DMS153 (cell line): Measurements from ENCODE around the gene EEPD1.
A peak's percentile ranks its signal among the peaks of the same experiment; 100 is the strongest.

Experiments
- DNase-seq: peaks from one replicate; lab custom pipeline; 2025; lab: John Stamatoyannopoulos, UW

Gene EEPD1

GRCh38 chr7:36300696-36301350 lies 147.8 kb downstream of the EEPD1 start:
- DNase-seq, result no peak

DNA sequence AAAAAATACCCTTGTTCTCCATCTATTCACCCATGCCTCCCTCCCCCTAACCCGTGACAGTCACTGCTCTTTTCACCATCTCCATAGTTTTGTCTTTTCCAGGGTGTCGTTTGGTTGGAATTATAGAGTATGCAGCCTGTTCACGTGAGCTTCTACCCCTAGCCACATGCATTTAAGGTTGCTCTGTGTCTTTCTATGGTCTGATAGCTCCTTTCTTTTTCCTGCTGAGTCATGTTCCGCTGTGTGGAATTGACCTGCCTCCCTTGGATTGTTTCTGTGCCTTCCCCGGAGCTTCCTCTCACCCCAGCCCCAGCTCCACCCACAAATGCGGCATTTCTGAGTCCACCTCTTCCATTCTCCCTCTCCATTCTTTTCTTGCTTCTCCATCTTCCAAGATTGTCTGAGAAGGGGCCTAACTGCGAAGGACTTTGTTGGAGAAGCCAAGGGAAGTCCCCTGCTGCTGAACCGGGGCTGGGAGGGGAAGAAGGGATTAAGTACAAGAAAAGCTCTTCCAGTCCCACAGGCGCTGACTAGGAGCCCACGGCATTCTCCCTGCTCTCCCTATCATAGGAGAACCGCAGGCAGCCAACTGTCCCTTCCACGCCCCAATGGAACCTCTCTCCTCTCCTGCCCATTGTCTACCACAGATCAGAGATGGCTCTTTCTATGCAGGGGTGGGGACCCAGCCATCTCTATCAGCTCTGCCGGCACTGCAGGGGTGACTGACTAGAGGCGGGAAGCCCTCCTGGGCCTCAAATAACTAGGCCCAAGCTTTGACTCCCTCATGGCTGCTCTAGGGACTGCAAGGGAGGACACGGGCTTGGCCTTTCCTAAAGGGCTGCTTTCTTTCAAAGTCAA lies 149.1 kb downstream of the EEPD1 start:
- DNase-seq, result no peak

DNA sequence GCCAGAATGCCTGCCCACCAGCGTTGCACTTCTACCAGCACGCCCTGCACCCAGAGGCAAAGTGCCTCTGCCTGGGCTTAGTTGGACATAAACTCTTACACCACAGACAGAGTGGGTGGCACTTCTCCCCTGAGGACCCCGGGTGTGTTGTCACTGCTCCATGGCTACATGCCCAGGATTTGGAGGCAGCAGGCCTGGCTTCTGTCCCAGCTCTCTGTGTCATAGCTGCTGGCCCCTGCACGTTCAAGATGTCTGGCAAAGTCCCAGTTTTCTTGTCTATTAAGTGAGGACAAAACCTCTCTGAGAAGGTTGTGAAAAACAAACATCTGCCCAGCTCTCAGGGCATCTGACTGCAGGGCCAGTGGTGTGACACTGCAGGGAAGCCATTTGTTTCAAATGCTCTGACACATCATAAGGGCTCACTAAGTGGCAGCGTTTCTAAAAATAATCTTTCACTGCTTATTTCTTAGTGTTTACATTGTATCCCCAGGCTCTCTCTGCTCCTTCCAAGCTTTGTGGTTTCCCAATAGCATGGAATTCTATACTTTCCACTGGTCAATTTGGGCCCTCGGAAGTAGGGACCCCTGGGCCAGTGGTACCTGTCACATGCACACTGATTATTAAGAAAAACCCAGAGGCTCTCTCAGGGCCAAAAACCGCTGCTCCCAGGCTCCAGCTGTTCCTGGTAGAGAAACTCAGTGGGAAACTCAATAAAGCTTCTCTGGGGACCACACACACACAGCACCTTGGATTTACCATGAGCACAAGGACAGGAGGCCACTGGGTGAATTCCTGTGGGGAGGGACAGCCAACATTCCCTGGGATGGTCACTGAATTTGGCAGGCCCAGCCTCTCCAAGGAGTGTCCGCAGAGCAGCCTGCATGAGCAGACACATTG lies 150.4 kb downstream of the EEPD1 start:
- peak; percentile 93 for DNase-seq

DNA sequence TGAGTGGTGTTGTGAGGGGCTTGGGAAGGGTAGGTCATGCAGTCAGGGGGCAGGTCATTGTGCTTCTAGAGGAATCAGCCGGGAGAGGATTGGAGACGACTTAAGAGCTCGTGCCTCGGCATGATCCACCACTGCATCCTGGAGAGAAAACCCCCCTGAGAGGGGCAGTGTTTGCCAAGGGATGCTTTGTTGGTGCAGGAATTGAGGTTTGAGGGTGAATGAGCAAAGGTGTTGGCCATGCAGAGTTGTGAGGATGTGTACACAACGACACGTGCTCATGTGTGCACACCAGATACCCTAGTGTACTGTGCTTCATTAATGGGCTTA lies 151.0 kb downstream of the EEPD1 start:
- DNase-seq, result no peak

DNA sequence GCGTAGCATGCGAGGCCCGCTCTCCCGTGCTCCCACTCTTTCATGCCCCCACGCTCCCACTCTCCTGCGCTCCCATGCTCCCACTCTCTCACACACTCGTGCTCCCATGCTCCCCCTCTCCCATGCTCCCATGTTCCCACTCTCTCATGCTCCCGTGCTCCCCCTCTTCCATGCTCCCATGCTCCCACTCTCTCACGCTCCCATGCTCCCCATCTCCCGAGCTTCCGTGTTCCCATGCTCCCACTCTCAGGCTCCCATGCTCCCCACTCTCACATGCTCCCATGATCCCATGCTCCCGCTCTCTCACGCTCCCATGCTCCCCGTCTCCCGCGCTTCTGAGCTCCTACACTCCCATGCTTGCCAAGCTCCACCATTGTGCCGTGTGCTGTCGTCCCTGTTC lies 152.2 kb downstream of the EEPD1 start:
- no peak for DNase-seq

- no peak for DNase-seq
These were observed 152.6 kb downstream of the EEPD1 start for GRCh38 chr7:36305648-36306047.

DNA sequence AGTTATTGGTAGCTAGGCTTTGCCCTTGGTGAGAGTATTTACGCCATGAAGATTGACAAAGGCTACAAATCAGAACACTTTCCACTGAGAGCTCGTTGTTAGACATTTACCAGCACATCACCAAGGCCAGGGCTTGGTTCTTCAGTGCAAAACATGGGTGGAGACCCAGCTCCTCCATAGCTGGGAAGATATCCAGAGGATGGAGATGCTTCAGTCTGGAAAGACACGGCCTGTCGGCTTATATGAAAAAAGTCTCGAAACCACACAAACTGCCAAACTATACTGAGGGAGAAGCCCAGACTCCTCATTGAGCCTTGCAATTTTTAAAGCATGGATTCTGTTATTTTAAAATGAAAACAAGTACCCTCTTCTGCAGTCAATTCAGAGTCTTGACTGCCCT lies 153.2 kb downstream of the EEPD1 start:
- DNase-seq, result no peak

- DNase-seq, result no peak
These were observed 153.7 kb downstream of the EEPD1 start for GRCh38 chr7:36306722-36307121.

DNA sequence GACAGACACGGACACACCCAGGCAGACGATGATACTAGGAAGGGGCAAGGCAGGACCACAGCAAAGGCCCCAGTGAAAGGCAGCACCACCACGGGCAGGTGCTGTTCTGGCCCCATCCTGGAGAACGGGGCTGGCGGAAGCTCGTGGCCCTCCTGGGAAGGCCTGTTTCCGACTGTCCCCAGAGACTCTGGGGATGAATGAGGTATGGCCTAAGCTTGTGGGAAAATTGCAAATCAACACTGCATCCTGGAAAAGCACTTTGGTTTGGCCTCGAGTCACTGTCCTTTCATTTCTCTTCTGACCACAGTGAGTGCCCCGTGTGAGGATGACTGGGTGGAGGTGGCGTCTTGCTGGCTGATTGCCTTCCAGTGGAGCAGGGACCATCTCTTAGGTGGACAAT lies 155.0 kb downstream of the EEPD1 start:
- DNase-seq, result no peak

DNA sequence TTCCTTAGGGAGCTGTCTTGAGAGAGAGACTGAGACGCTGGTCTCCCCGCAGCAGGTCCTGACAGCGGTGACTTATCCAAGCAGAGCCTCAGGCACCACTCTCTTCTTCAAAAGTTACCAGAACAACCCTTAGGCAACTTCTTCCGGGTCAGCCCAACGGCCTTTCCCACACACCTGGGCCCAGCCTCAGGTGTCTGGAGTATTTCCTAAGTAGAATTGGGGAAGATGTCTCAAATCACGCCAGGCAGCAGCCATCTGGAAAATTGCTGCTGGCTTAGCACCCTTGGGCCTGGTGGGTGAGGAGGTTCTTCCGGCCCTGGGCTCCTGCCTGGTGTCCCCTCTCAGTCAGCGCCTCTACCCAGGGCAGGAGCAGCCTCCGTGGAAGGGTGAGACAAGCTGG lies 156.2 kb downstream of the EEPD1 start:
- DNase-seq, result no peak

DNA sequence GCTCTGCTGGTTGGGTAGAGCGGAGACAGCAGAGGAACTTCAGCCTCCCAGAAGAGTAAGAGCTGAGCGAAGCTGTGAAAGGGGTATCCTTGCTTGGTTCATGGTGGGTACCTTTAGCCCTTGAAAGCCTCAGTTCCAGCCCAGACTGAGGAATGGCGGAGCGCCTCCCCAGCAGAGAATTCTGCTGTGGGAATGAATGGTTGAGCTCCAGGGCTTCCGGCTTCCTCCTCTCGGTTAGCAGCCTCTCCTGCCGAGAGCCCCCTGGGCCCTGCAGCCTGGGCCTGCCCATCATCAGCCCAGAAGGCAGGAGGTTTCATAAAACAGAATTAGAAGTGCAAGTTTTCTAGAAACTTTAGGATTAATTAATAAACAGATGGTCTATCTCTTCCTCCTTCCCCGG lies 156.7 kb downstream of the EEPD1 start:
- no peak for DNase-seq

- DNase-seq, result no peak
These were observed 157.8 kb downstream of the EEPD1 start for GRCh38 chr7:36310897-36311296.

GRCh38 chr7:36311539-36311938 lies 158.5 kb downstream of the EEPD1 start:
- no peak for DNase-seq

DNA sequence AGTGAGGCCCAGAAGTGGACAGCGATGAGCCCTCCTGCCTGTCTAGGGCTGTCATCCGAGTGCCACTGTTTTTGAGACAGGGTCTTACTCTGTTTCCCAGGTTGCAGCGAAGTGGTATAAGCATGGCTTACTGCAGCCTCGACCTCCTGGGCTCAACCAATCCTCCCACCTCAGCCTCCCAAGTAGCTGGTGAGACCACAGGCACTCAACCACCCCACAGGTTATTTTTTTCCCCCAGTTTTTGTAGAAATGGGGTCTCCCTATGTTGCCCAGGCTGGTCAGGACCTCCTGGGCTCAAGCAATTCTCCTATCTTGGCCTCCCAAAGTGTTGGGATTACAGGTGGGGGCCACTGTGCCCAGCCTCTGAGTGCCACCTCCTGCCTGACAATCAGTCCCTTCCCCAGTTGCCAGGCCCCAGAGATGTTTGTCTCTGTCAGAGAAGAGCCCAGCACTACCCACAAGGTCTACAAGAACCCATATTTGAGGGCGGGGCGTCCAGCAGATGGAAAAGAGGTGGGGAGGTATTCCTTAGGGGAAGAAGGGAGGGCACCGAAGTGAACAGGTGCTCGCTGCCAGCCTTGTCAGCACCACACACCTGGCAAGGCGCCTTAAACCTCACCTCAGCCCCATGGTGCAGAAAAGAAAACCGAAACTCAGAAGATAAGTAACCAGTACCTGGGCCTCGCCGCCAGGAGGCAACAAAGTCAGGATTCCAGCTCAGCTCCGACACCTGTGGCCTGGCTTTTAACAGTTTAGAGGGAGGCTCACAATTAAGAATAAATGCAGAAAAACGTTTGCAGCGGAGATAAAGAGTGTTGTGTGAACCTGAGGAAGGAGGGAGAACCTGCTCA lies 159.2 kb downstream of the EEPD1 start:
- DNase-seq, result no peak

- DNase-seq, result no peak
These were observed 159.9 kb downstream of the EEPD1 start for GRCh38 chr7:36312915-36313334.

- DNase-seq, result no peak
These were observed 160.6 kb downstream of the EEPD1 start for GRCh38 chr7:36313607-36314006.

DNA sequence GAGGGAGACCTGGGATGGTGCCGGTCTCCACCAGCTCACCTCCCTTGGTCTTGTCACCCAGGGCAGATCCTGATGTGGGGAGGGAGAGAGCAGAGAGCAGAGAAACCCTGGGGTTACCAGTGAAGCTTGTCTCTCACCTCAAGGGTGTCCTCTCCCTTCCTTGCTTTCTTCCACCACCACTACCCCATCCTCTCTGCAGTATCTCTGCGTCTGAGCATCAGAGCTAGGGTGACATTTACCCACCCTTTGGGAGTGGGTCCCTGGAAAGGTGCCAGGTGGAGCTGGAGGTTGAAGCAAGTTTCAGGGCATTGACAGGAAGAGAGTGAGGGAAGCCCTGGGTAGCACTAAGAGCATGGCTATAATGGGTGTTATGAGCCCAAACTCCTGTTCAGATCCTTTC lies 161.4 kb downstream of the EEPD1 start:
- no peak for DNase-seq

DNA sequence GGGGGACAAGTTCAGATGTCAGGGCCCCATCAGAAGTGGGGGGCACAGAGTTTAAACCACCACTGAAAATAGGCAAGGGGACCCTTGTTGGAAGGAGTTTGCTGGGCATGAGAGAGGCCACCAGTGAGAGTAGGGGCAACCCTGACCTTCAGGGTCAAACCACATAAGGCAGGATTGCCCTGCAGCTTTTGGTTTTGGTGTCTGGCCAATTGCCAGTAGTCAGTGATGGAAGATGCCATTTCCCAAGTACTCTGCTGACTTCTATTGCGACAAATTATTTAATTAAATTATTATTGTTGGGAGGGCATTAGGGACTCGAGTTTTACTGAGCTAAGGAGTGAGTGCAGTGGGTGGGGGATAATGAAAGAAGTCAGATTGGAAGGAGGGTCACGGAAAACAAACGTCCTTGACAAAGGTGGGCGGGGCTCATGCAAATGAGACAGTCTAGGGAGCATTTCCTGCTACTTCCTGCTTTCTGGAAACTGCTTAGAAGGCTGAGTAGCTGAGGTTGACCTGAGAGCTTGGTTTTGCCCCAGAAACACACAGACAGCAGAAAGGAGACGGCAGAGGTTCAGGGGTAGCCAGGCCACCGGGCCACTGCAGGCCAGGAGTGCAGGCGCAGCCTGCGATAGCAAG lies 162.4 kb downstream of the EEPD1 start:
- DNase-seq, result peak; percentile 39

DNA sequence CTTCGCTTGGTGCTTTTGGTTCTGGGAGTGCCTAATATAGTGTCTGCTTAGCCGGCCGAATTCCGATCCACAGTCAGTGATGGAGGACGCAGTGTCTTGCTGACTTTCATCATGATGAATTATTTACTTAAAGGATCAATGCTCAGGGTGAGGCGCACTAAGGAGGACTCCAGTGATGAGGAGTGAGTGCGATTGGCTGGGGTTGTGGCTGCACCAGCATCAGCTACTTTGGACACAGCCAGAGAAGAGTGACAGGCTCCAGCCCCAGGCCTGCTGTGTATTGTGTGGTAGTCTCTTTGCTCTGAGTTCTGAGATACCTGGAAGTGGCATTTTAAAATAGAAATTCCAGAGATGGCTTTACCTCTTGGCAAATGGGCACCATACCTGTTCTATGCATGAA lies 163.3 kb downstream of the EEPD1 start:
- no peak for DNase-seq

DNA sequence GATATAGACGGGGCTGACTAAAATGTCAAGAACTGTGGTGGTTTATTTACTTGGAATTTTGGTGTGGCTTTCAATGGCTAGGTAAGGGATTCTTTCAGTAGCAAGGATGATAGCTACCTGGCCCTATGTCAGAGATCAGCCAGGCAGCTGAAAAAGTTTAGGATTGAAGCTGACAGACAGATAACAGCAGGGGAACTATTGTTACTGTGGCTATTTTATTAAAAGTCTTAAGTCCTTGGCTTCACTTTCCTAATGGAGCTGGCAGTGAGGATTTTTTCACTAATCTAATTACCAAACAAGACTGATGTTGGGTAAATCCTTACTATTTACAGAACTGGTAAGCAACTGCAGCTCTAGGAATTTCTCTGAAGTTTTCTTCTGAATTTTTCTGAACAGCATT lies 164.2 kb downstream of the EEPD1 start:
- no peak for DNase-seq

GRCh38 chr7:36318116-36318515 lies 165.1 kb downstream of the EEPD1 start:
- DNase-seq, result no peak
